Activated CD8-positive, alpha-beta memory T cell treated with anti-CD3 and anti-CD28 coated beads for 36 hours (primary cell): ENCODE data around the gene XRCC3. TPM values are rescaled to one million over a fixed set of nuclear protein-coding genes. Genes with fewer than 3 reads are reported as not detected.
"Not testable (repeated sequence)": the region's sequence is repeated elsewhere in the genome, so short reads cannot be mapped to it uniquely, and the experiment has no call there.

Source experiments
- CTCF ChIA-PET: fragments of 350-600 bp; sonication (Branson Sonifier 250); formaldehyde crosslinking; loops from one replicate; lab custom pipeline; 2021; ENCODE audit warnings: antibody characterized with exemption; lab: Charles Lee
- POLR2A ChIA-PET: fragments of 350-600 bp; sonication (Branson Sonifier 250); formaldehyde crosslinking; loops from one replicate; lab custom pipeline; 2021; ENCODE audit warnings: antibody characterized with exemption; lab: Charles Lee
- total RNA-seq, 2 experiments: library from RNA; stranded (reverse); gene quantifications; one replicate each; pipeline ENCODE4 v1.2.3, GENCODE V29; 2021

The XRCC3 gene
- total RNA-seq, 2 experiments from 2014 or later, result 60.7 to 63.5 TPM

DNA sequence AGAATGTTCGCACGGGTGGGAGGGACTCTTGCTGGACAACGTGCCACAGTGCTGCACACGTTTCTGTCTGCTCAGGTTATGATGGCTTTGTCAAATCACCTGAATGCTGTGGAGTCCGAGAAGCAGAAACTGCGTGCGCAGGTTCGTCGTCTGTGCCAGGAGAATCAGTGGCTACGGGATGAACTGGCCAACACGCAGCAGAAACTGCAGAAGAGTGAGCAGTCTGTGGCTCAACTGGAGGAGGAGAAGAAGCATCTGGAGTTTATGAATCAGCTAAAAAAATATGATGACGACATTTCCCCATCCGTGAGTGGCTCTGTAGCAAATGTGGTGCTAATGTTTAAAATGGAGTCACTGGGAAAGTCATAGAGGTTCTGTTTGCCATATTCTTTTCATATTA, 57.8 kb downstream of the XRCC3 start:
- POLR2A ChIA-PET, result no interaction called here
- CTCF ChIA-PET, result no interaction called here

DNA sequence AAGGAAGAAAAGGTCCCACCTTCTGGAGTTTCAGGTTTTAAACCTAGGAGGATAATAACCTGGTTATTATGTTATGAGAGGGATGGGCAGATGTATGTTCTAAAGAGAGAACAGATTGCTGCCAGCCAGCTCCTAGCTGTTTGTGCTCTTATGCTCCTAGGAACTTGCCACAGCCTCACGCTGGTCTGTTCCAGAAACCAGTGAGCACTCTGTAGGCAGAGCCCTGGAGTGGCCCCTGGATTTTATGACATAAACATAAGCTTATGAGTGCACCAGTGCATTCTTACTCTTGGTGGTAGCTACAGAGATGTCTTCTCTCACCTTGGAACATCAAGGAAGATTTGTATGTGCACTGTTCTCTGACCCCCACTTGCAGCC, 58.5 kb downstream of the XRCC3 start:
- CTCF ChIA-PET, result no interaction called here
- POLR2A ChIA-PET, result no interaction called here

DNA sequence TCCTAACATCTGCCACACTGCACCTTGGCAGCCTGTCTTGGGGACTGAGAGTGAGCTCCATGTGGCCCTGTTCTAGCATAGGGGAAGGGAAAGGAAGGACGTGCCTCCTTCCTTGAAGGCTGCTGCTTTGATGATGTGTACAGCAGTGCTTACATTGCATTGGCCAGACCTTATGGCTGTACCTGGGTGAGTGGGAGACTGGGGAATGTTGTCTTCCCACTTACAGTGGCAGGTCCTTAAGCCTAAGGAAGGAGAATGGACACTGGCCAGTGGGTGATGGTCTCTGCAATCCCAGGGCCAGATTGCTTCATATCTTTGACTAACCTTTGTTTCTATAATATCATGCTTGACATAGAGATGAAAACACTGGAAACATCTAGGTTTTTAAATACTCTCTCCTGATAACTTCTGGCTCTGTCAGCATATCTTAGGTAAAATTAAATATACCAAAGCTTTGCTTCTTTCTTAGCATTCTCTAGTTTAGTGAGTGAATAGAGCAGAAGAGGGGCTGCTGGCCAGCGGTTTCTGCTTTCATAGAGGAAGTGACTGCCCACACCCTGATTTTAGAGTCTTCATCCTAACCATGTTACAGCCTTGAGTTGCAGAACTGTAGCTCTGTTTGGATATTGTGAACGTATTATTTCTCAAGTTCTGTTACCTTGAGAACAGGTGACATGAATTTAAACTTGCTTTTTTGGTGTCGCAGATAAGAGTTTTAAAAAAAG, 59.1 kb downstream of the XRCC3 start:
- ChIA-PET POLR2A (no interaction called here), CTCF (interaction anchor here (0.9 kb wide), 1 partner anchor 9 kb away, joined by 3 read pairs; no protein-coding TSS in a partner anchor)

DNA sequence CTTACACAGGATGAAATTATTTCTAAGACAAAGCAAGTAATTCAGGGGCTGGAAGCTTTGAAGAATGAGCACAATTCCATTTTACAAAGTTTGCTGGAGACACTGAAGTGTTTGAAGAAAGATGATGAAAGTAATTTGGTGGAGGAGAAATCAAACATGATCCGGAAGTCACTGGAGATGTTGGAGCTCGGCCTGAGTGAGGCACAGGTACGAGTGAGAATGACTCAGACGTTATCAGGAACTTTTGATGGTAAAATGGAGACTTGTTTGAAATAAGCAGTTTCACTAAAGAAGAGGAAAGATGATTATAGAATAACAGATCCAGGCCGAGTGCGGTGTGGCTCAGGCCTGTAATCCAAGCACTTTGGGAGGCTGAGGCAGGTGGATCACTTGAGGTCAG, 60.6 kb downstream of the XRCC3 start:
- POLR2A ChIA-PET, result no interaction called here

DNA sequence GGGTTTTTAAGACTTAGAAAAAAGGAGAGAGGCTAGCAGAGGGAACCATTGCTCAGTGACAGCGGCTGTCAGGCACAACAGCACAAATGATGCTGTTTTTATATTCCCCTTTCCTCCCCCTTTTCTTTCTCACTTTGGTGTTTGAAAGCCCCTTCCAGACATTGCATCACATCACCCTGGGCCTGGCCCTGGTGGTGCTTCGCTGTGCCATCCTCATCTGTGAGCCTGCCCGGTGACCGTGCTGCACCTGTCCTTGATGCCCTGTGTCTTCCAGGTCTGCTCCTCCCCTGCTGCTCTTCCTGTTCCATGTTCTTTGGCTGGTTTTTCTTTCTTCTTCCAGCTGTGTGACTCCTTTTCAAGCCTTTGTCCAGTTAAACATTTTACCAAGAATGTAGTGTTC, 61.4 kb downstream of the XRCC3 start:
- POLR2A ChIA-PET, result no interaction called here
- CTCF ChIA-PET, result no interaction called here

More for the DNA sequence above, 60.6 kb downstream of the XRCC3 start:
- CTCF ChIA-PET, result no interaction called here

DNA sequence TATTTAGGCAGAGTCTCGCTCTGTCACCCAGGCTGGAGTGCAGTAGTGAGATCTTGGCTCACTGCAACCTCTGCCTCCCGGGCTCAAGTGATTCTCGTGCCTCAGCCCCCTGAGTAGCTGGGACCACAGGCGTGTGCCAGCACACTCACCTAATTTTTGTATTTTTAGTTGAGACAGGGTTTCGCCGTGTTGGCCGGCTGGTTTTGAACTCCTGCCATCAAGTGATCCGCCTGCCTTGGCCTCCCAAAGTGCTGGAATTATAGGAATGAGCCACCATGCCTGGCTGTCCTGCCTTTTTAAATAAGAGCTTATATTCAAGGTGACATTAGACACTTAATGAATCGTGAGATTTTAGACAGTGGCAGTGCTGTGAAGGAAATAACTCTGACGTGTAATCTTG, 61.9 kb downstream of the XRCC3 start:
- CTCF ChIA-PET, POLR2A ChIA-PET: not testable (repeated sequence)

DNA sequence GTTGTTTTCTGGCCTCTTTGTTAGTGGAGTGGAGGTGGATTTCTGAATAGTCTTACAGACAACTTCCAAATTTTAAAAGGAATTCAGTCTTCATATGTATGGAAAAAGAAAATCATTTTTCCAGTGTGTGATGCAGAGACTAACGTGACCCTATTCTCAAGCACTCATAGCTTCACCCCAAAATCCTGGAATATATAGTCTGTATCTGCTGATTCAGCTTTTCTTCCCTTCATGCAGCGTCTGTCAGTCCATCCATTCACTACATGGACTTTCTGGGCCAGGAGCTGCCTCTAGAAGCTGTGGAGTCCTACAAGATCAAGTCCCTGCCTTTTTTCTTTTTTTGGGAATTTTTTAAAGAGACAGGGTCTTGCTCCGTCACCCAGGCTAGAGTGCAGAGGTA, 62.4 kb downstream of the XRCC3 start:
- ChIA-PET POLR2A (no interaction called here), CTCF (no interaction called here)

DNA sequence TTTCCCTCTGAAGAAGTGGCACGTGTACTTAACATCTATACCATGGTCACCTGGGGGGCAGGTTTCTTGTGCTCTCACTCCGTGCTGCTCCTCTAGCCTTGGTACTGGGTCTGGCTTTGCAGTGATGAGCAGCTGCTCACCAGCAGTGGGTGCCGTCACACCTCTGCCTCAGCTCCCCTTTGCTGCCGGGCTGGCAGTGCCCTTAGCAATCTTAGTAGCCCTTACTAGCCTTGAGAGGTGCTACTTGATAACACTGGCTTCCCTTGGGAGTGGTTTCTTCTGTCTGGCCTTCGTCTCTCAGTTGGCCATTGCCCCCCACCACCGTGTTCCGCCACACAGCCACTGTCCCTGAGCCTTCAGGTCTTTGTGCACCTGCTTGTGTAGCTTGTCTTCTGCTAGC, 63.7 kb downstream of the XRCC3 start:
- CTCF ChIA-PET, result interaction anchor here (0.9 kb wide), 1 partner anchor 11 kb away, joined by 3 read pairs; no protein-coding TSS in a partner anchor

DNA sequence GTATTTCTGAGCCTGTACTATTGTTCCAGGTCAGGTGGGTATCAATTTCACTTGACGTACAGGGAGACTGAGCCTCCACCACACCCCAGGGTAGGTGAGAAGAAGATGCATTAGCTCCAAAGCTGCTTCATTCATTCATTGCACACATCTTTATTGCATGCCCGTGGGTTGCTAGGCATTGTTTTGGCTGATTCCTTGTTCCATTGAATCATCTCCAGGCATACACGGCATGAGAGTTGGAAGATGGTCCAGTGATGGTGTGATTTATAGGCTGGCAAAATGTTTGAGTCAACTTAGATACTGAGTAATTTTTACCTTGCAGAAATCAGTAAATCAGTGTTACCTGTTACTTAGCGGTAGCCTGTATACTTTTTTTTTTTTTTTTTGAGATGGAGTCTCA, 65.0 kb downstream of the XRCC3 start:
- ChIA-PET CTCF (no interaction called here), POLR2A (no interaction called here)

More for the DNA sequence above, 63.7 kb downstream of the XRCC3 start:
- POLR2A ChIA-PET, result no interaction called here

DNA sequence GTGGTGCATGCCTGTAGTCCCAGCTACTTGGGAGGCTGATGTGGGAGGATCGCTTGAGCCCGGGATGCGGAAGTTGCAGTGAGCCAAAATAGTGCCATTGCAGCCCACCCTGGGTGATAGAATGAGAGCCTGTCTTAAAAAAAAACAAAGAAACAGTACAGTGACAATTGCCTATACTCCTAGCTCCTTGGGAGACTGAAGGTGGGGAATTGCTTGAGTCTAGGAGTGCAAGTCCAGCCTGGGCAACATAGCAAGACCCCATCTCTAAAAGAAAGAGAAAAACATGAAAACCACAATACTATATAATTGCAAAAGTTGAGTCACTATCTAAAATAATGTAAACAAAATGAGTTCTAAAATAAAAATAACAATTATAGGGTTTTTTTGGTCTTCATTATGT, 66.2 kb downstream of the XRCC3 start:
- ChIA-PET POLR2A (no interaction called here), CTCF (interaction anchor here (0.8 kb wide), 1 partner anchor 55 kb away, joined by 4 read pairs; no protein-coding TSS in a partner anchor)

Other genes with a start within 250 kb of the XRCC3 start
- 1 to 10 TPM; 1.7 to 3.0 TPM for gene CKB, start 192.6 kb downstream of the XRCC3 start, total RNA-seq
- gene TRMT61A, start 186.3 kb downstream of the XRCC3 start, total RNA-seq, result 10 to 100 TPM; 23.2 TPM
- gene BAG5, start 152.8 kb downstream of the XRCC3 start, total RNA-seq, result 10 to 100 TPM; 34.9 to 37.9 TPM
- 10 to 100 TPM; 40.1 to 42.2 TPM for gene COA8, start 152.5 kb downstream of the XRCC3 start, total RNA-seq
- 100 to 1,000 TPM; 120 to 130 TPM for gene KLC1, start 86.2 kb downstream of the XRCC3 start, total RNA-seq
- gene ZFYVE21, start 359 bp upstream of the XRCC3 start, total RNA-seq, result 10 to 100 TPM; 15.6 to 15.9 TPM
- gene PPP1R13B, start 132.1 kb upstream of the XRCC3 start, total RNA-seq, result 10 to 100 TPM; 12.4 to 12.7 TPM
- under 1 TPM; 0.50 to 0.93 TPM for gene TDRD9, start 213.0 kb upstream of the XRCC3 start, total RNA-seq
- not detected for gene RD3L, start 227.1 kb upstream of the XRCC3 start, total RNA-seq